Raji (cell line): Measurements from ENCODE around the gene GALNS.

ENCODE experiments used
- POLR2A ChIP-seq: IDR thresholded peaks from 2 replicates; pipeline ENCODE4 v1.6.1; 2011; ENCODE audit warnings: low read depth, low read length, control low read depth; ENCODE audit not compliant: insufficient read depth

GALNS gene

GRCh38 chr16:88764913-88765349 is 91.8 kb downstream of the GALNS start:
- TF ChIP-seq POLR2A: no peak

GRCh38 chr16:88764080-88764479 is 92.7 kb downstream of the GALNS start:
- TF ChIP-seq POLR2A: no peak
